Fibroblast of lung (primary cell): ENCODE results near the gene LIMS1.

Source experiments
- EZH2 ChIP-seq: IDR thresholded peaks from 2 replicates; pipeline ENCODE4 v1.5.1; 2012; ENCODE audit warnings: low read length, control low read depth, mild to moderate bottlenecking; ENCODE audit errors: missing control alignments
- TF ChIP-seq, protein P1 (sequence below), 2 donors: IDR thresholded peaks in 1 of 2; conservative IDR thresholded peaks in 1 of 2; 1 replicate in 1 of 2; 2 replicates in 1 of 2; pipeline ENCODE4 v1.5.1; 2011 to 2012; ENCODE audit warnings: low read length in 2 of 2, control low read depth in 1 of 2, inconsistent platforms in 1 of 2, low read depth in 1 of 2, mild to moderate bottlenecking in 1 of 2

DNA sequence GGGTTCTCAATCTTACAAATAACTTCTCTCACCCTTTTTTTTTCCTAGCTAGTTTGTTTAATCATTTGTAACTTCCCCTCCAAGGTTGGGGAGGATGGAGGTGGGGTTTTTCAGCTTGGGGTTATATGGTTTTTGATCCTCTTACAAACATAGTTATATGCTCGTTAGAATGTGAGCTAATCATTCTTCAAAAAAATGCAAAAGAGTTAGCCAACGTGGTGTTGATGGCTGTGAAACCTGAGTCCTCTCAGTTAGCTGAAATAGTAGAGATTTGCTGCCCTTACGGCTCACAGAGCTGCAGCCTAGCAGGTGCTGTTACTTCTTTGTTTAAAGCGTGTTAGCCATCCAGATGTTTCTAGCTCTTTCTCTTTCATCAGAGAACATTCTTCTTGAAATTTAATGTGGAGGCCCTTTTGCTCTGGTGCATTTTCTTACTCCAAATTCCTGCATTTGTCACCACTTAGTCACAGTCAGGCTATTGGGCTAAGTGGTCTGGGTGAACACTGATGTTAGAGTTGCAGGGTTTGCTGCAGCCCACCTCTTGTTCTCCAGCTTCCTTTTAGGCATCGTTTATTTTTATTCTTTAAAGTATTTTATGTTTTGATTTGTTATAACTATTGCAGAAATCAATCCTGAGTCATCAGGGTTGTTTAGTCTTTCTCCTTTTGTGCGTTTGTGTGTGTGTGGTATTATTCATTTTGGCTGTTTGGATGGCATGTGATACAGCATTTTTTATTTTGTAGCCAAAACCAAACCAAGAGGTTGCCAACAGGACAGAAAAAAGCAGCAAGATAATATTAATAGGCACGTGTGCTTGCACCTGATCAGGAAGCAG, 41.1 kb downstream of the LIMS1 start:
- TF ChIP-seq, protein P1, sequence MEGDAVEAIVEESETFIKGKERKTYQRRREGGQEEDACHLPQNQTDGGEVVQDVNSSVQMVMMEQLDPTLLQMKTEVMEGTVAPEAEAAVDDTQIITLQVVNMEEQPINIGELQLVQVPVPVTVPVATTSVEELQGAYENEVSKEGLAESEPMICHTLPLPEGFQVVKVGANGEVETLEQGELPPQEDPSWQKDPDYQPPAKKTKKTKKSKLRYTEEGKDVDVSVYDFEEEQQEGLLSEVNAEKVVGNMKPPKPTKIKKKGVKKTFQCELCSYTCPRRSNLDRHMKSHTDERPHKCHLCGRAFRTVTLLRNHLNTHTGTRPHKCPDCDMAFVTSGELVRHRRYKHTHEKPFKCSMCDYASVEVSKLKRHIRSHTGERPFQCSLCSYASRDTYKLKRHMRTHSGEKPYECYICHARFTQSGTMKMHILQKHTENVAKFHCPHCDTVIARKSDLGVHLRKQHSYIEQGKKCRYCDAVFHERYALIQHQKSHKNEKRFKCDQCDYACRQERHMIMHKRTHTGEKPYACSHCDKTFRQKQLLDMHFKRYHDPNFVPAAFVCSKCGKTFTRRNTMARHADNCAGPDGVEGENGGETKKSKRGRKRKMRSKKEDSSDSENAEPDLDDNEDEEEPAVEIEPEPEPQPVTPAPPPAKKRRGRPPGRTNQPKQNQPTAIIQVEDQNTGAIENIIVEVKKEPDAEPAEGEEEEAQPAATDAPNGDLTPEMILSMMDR (conservative IDR thresholded peaks at IDR 0.05 in 1 of 2, IDR thresholded peaks at IDR 0.05 in 1 of 2; ENCODE audit: low read depth in 1 of 2, low read length in 2 of 2) = no peak
- no peak for TF ChIP-seq EZH2
